Hematopoietic multipotent progenitor cell treated with erythropoietin and hydrocortisone succinate and interleukin-3 and kit ligand, for 15 days (in vitro differentiated cells): ENCODE measurements around the gene ARHGAP23.
A peak's percentile ranks its signal among the peaks of the same experiment; 100 is the strongest.
"Not testable (repeated sequence)": the region's sequence is repeated elsewhere in the genome, so short reads cannot be mapped to it uniquely, and the experiment has no call there.

Experiments used
- DNase-seq: peaks from one replicate; pipeline ENCODE4 v3.0.0-alpha.2; 2015; ENCODE audit warnings: low spot score

Gene ARHGAP23

GRCh38 chr17:38460716-38461630, 32.7 kb downstream of the ARHGAP23 start:
- DNase-seq: peak; percentile 35

- DNase-seq: no peak
These were observed 33.4 kb downstream of the ARHGAP23 start for GRCh38 chr17:38461683-38462082.

- DNase-seq: peak; percentile 37
These were observed 35.2 kb downstream of the ARHGAP23 start for GRCh38 chr17:38463451-38463858.

GRCh38 chr17:38464251-38464722, 36.0 kb downstream of the ARHGAP23 start:
- DNase-seq: peak; percentile 40

GRCh38 chr17:38464723-38465390, 36.6 kb downstream of the ARHGAP23 start:
- DNase-seq: peak; percentile 72

DNA sequence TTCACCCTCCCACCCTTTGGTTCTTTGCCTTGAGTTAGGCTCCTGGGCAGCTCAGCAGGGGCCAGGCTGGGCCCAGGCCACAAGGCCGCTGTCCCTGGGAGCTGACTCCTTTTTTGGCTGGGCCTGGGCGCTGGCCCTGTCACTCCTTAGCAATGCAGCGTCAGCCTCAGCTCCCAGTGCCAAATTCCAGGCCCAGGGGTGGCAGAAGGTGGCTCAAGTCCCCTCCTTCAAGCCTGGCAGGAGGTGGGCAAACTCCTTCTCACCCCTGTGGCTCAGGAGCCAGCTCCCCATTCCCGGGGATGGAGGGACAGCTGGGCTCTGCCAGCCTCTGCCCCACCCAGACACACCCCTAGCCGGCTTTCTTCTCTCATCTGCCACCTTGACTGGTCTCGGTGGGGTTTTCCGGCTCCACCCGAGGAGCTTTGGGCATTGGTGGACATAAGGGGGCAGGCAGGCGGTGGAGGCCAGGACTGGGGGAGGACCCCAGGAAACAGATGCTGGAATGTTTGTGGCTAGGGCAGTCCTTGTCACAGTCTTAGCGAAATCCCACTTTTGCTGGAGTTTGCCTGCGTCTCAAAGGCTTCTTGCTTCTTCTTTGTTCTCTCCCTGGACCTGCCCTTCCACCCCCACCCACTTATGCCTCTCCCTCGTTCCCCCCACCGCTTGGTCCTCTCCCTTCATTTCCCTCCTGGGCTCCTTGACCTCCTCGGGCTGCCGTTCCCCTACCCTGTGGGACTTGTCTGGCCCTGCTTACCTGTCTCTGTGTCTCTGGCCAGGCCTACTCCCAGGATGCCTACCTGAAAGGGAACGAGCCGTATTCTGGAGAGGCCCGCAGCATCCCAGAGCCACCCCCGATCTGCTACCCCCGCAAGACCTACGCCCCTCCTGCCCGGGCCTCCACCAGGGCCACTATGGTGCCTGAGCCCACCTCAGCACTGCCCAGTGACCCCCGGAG, 37.4 kb downstream of the ARHGAP23 start:
- DNase-seq: no peak

GRCh38 chr17:38466346-38467315, 38.4 kb downstream of the ARHGAP23 start:
- DNase-seq: no peak

DNA sequence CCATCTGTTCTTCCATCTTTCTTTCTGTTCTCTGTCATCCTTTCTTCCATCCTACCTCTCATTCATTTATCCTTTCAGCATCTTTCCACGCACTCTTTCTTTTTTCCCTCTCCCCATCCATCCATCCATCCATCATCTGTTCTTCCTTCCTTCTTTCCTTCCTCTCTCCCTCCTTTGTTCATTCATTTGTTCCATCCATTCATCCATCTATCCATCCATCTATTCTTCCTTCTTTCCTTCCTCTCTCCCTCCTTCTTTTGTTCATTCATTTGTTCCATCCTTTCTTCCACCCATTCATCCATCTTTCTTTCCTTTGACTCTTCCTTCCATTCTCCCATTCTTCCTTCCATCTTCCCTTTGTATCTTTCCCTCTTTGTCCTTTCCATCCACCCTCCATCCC, 39.2 kb downstream of the ARHGAP23 start:
- DNase-seq: no peak

- no peak for DNase-seq
These were observed 41.6 kb downstream of the ARHGAP23 start for GRCh38 chr17:38469875-38470274.

DNA sequence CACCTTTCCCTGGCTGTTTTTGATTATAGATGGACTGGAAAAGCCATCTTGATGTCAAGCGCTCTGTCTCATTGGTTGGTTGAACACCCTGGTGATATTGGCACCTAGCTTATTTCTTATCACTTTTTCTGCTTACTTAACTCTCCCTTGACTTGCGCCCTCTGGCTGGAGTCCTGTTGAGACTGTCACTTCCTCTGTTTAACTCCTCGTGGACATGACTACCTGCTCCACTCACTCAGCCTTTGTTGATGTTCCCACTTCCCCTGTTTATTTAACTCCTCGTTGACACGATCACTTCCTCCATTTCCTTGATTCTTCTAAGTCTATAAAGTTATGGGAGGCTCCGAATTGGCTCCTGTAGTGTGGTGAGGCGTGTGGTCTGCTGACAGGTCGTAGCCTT, 43.0 kb downstream of the ARHGAP23 start:
- not testable (repeated sequence) for DNase-seq

DNA sequence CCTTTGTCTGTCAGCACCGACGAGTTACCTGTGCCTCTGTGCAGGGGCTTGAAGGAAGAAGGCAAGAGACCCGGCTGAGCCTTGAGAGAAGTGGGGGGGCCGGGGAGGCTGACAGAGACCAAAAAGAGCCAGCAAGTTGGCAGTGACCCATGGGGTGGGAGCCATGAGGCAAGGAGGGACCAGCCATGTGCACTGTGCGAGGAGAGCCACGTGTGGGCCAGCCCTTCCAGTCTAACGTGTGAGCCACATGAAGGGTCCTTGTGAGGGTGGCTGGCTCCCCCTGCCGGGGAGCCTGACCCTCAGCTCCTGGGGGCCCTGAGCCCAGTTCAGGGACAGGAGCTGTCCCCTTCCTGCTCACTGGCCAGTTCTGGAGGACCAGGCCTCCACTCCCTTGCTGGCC, 46.4 kb downstream of the ARHGAP23 start:
- DNase-seq: peak; percentile 24

GRCh38 chr17:38476549-38476948, 48.3 kb downstream of the ARHGAP23 start:
- no peak for DNase-seq

DNA sequence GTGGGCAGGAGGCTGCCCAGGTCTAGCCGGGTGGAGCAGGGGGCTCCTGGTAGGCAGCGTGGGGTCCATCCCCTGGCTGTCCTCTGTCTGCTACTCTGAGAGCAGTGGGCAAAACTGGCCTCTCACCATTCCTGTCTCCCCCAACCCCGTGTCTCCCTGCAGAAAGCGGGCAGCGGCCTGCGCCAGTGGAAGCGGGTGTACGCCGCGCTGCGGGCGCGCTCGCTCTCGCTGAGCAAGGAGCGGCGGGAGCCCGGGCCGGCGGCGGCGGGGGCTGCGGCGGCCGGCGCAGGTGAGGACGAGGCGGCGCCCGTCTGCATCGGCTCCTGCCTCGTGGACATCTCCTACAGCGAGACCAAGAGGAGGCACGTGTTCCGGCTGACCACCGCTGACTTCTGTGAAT, 49.2 kb downstream of the ARHGAP23 start:
- not testable (repeated sequence) for DNase-seq

DNA sequence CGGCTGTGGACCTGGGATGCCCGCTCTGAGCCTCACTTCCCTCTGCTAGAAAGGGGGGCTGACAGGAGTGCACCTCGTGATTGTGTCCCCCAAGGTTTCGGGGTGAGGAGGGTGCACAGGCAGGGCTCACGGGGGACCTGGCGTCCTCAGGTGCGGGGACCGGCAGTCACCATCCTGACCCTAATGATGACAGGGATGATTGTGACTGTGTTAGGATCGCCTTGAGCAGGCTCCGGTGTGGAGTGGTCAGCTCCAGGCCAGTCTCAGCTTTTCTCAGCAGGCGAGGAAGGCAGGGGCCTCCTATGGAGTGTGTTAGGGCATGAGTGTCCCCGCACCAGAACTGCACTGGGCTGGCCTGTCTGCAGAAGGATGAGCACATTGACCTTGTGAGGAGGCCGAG, 49.7 kb downstream of the ARHGAP23 start:
- DNase-seq: not testable (repeated sequence)

DNA sequence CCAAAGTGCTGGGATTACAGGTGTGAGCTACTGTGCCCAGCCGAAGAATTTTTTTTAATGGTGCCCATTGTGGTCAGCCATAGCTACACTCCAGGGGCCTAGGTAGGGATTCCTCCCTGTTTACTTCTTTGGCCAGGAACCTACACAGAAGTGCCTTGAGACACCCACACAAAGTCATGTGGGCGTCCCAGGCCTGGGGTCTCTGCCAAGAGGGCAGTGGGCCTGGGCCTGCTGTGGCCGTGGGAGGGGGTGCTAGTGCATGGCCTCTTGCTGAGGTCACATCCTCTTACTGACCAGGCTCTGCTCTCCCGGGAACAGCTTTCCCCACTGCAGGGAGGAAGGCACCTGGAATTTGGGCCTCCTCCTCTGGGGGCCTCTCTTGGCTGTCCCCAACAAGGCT, 50.4 kb downstream of the ARHGAP23 start:
- not testable (repeated sequence) for DNase-seq

GRCh38 chr17:38482039-38482699, 53.9 kb downstream of the ARHGAP23 start:
- DNase-seq: not testable (repeated sequence)

- DNase-seq: not testable (repeated sequence)
These were observed 54.4 kb downstream of the ARHGAP23 start for GRCh38 chr17:38482700-38483043.

DNA sequence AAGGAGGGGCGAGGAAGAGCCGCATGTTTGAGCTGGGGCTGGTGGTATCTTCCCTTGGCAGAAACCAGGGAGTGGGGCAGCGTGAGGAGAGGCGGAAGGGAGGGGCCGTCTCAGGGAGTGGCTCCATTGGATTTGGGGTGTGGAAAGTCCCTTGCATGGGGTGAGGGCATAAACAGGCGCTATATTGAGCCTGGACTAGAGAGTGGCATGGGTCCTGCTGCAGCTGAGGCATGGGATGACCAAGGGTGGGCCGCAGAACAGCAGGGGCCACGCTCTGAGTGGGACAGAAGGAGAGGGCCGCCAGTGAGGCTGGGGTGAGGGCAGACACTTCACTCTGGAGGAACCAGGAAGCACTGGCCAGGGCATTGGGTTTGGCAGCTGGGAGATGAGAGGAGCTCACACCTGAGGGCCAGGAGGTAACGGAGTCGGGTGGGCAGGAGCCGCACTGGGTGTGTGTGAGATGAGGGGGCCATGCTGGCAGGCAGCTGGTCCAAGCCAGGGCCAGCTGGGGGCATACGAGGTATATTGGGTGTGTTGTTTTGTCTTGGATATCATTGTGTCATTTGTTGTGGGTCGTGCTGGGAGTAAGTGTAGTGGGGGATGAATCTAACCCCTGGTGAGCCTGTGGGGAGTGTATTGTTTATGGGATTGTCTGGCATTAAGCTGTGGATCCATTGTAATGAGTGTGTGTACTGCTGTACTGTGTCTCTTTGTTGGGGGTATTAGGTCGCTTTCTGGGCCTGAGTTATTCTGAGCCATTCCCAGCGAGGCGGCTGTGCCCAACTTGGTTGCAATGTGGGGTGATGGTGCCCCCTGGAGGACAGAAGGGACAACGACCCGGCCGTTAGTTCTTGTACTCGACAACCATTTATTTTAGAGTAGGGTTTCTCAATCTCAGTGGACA, 56.2 kb downstream of the ARHGAP23 start:
- peak; percentile 77 for DNase-seq

DNA sequence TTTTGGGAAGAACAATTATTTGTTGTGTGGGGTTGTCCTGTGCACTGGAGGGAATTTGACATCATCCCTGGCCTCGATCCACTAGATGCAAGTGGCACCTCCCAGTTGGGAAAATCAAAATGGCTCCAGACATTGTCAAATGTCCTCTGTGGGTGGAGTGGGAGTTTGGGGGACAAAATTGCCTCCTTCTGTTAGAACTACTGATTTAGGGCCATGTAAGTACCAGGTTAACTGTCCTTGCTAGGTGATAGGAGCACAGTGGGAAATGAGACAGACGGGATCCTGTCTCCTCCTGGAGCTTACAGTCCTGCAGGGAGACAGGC, 56.8 kb downstream of the ARHGAP23 start:
- DNase-seq: no peak
